ENCODE measurements around the gene MS4A4E.
"Not testable (repeated sequence)": the region's sequence is repeated elsewhere in the genome, so short reads cannot be mapped to it uniquely, and the experiment has no call there.

Gene MS4A4E

GRCh38 chr11:60221181-60221580, 21.8 kb downstream of the MS4A4E start:
- no peak for DNase-seq (ENCODE audit: low read depth)

GRCh38 chr11:60214386-60214785, 28.6 kb downstream of the MS4A4E start:
- DNase-seq (ENCODE audit: low read depth) = no peak

GRCh38 chr11:60211206-60211605, 31.7 kb downstream of the MS4A4E start:
- no peak for DNase-seq (ENCODE audit: low read depth)

GRCh38 chr11:60209977-60210376, 33.0 kb downstream of the MS4A4E start:
- DNase-seq (ENCODE audit: low read depth) = no peak

DNA sequence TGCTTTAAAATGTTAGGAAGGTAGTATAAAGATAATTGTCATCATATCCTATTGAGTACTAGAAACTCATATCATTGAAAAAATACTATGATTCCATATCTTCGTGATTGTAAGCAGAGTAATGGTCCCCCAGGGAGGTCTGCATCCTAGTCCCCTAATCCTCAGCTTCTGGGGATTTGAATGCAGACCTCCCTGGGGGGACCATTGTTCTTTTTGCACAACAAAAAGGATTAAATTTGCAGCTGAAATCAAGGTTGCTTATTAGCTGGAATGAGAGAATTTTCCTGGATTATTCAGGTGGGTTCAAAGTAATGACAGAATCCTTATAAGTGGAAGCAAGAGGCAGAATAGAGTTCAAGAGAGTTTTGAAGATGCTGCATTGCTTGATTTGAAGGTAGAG, 34.0 kb downstream of the MS4A4E start:
- DNase-seq (ENCODE audit: low read depth) = no peak

DNA sequence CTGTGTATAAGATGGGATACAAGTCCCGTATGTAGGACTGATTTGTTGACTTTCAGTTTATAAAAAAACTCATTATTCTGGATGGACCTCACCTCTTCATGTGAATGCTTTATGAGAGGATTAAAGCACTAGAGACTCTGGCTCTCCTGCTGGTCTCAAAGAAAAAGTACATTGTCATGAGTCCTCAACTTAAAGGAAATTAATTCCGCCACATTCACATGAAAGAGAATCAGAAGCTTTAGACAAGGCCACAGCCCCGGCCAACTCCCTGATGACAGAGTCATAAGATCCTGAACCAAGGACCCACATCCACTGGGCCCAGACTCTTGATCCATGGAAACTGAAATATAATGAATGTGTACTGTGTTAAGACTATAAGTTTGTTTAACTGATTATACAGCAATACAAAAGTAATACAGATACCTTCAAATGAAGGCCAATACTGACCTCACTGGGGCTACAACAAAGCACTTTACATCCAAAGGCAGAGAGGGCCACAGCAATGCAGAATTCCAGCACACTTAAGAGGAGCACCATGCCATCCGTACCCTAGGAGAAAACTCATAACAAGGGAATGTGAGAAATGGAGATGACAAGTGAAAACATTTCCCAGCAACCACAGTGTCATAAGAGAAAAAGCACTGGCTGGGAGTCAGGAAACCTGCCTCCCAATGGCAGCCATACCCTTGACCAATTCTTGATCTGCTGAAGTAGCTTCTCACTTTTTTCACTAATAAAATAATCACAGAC, 34.6 kb downstream of the MS4A4E start:
- DNase-seq (ENCODE audit: low read depth) = peak; percentile 18

- no peak for DNase-seq (ENCODE audit: low read depth)
Observed at GRCh38 chr11:60206616-60207015, 36.3 kb downstream of the MS4A4E start.

DNA sequence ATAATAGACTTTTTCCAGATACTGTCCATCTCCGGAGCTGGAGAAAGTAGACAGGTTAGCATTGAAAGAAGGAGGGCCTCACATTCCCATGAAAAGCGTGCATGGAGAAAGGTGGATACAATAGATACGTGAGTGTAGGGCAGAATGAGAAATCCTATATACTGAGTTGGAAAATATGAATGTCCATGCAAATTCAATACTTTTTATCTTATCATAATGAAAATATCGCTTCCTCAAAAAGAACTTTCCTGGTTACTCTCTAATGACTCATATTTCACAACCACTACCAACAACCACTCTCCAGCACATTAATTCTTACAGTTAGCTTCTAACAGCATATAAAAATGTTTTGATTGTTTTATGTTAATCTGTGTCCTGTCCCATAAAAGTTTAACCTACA, 38.0 kb downstream of the MS4A4E start:
- no peak for DNase-seq (ENCODE audit: low read depth)

GRCh38 chr11:60201334-60201733, 41.6 kb downstream of the MS4A4E start:
- not testable (repeated sequence) for DNase-seq (ENCODE audit: low read depth)

GRCh38 chr11:60197442-60197841, 45.5 kb downstream of the MS4A4E start:
- DNase-seq (ENCODE audit: low read depth) = no peak

GRCh38 chr11:60195923-60196368, 47.0 kb downstream of the MS4A4E start:
- DNase-seq (ENCODE audit: low read depth) = no peak

DNA sequence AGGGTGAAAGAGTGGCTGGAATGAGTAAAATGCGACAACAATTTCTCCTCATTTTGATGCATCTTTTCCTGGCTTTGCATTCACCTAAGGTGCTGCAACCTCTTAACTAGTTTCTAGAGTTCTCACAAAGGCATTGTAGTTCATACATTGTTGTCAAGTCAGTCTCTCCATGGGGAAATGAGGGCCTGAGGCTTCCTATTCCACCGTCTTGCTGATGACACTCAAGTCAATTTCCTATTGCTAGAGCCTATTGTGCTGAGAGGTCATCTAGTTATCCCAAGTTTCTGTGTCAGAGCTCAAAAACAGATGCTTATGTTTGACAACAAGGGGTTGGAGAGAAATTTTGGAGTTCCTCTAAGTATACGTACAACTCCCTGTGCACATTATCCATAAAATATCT, 48.4 kb downstream of the MS4A4E start:
- DNase-seq (ENCODE audit: low read depth) = no peak

- peak; percentile 74 for DNase-seq (ENCODE audit: low read depth)
Observed at GRCh38 chr11:60193687-60194433, 49.1 kb downstream of the MS4A4E start.

GRCh38 chr11:60192564-60192963, 50.4 kb downstream of the MS4A4E start:
- DNase-seq (ENCODE audit: low read depth) = not testable (repeated sequence)

- DNase-seq (ENCODE audit: low read depth) = not testable (repeated sequence)
Observed at GRCh38 chr11:60188481-60188880, 54.5 kb downstream of the MS4A4E start.

- not testable (repeated sequence) for DNase-seq (ENCODE audit: low read depth)
Observed at GRCh38 chr11:60186128-60186527, 56.8 kb downstream of the MS4A4E start.

GRCh38 chr11:60185512-60185827, 57.5 kb downstream of the MS4A4E start:
- not testable (repeated sequence) for DNase-seq (ENCODE audit: low read depth)

- DNase-seq (ENCODE audit: low read depth) = no peak
Observed at GRCh38 chr11:60184824-60185511, 58.0 kb downstream of the MS4A4E start.

GRCh38 chr11:60183591-60184205, 59.2 kb downstream of the MS4A4E start:
- no peak for DNase-seq (ENCODE audit: low read depth)

DNA sequence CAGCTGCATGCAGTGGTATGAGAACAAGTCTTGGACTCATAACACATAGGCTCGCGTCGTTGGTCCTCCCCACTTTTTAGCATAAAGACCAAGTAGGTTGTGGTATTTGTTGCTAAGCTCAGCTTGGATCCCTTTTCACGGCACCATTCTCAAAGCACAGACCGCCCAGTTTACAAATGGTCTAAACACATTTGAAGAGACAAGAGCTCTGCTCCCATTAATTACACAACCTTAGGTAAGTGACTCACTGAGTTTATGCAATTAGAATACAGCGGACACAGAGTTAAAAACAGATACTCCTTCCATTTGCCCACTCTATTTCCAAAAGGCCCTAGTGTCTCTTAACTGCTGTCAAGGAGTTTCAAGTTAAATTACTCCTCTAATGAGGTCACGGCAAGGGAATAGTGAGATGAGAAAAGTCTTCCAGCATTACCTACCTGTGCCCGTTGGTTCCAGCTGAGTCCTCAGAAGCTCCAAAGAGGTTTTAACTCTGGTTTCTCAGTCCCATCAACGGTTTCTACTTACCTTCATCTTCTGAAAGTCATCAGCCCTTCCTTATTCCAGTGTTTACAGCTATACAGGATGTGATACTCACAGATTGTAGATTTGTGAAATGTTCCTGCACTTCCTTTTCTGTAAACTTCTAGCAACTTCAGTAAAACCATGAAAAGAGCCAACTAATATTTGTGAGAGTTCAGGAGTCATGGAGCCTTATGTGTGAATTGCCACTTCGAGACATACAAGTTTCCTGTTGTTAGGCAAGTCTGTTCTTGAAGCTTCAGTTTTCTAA, 60.2 kb downstream of the MS4A4E start, which contains the start of gene MS4A6A:
Gene MS4A6A (minus strand): TSS at position 543 of the 790 bp plus-strand sequence. CDS start 1,356 bp downstream, outside the sequence.
- no peak for DNase-seq (ENCODE audit: low read depth)

DNA sequence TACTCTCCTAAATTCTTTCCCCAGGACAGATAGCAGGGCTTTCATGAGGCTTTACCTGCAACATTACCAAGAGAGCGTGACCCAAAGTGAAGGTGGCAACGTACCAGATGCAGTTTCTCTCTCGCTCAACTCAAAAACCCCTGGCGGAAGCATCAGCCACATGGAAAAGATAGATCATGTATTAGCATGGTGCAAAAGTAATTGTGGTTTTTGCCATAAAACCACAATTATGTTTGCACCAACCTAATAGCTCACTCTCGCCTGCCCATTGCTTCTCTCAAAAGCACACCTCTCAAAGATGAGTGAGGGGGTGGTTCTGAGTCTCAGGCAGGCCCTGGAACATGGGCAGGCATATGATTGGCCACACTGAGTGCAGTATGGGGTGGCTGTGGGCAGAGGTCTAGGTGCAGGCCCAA, 67.1 kb downstream of the MS4A4E start:
- no peak for DNase-seq (ENCODE audit: low read depth)

Data from ELR (cell line).